ENCODE data around the gene GAGE10.
"Not testable (repeated sequence)": the region's sequence is repeated elsewhere in the genome, so short reads cannot be mapped to it uniquely, and the experiment has no call there.

Gene GAGE10

GRCh38 chrX:49323735-49324134 lies 20.3 kb downstream of the GAGE10 start:
- not testable (repeated sequence) for DNase-seq (ENCODE audit: low read depth)

DNA sequence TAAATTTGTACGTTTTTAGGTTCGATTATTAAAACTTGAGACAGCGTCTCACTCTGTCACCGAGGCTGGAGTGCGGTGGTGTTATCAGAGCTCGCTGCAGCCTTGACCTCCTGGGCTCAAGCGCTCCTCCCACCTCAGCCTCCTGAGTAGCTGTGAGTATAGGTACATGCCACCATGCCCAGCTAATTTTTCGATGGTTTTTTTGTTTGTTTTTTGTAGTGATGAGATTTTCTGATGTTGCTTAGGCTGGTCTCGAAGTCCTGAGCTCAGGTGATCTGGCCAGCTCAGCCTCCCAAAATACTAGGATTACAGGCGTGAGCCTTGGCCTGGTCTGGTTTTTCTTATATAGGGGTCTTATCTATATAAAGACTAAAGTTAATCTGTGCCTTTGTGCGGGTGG lies 27.0 kb downstream of the GAGE10 start:
- not testable (repeated sequence) for DNase-seq (ENCODE audit: low read depth)

DNA sequence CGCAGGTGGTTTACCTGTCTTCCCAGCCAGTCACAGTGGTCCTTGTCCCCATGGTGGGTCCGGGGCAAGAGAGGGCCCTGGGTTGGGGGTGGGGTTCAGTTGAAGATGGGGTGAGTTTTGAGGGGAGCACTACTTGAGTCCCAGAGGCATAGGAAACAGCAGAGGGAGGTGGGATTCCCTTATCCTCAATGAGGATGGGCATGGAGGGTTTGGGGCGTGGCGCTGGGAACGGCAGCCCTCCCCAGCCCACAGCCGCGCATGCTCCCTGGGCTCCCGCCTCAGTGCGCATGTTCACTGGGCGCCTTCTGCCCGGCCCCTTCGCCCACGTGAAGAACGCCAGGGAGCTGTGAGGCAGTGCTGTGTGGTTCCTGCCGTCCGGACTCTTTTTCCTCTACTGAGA lies 27.8 kb downstream of the GAGE10 start, which contains the start of gene GAGE13:
GAGE13 (plus strand) TSS at position 301 of the 400 bp plus-strand sequence. CDS start 1,156 bp downstream, outside the sequence.
- not testable (repeated sequence) for DNase-seq (ENCODE audit: low read depth)

- DNase-seq (ENCODE audit: low read depth) = not testable (repeated sequence)
These were observed 28.4 kb downstream of the GAGE10 start for GRCh38 chrX:49331841-49332240.

DNA sequence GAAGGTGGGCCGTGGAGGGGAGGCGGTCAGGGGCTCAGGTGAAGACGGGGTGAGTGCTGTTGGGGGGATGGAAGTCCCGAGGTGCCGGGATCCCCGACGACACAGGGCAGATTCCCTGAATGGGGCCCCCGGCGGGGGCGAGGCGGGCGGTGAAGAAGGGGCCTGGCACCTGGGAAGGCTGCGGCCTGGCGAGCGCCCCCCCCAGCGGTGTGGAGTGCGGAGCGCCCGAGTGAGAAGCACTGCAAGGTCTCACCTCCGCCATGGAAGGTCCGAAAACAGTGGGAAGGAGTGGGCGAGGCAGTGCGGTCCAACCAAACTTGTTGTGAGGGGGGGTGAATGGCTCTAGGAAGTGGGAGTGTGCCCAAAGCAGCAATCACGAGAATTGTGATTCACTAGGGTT lies 38.0 kb downstream of the GAGE10 start:
- DNase-seq (ENCODE audit: low read depth) = not testable (repeated sequence)

GRCh38 chrX:49344496-49345175 lies 41.2 kb downstream of the GAGE10 start:
- not testable (repeated sequence) for DNase-seq (ENCODE audit: low read depth)

GRCh38 chrX:49345402-49345801 lies 42.0 kb downstream of the GAGE10 start:
- DNase-seq (ENCODE audit: low read depth) = not testable (repeated sequence)

DNA sequence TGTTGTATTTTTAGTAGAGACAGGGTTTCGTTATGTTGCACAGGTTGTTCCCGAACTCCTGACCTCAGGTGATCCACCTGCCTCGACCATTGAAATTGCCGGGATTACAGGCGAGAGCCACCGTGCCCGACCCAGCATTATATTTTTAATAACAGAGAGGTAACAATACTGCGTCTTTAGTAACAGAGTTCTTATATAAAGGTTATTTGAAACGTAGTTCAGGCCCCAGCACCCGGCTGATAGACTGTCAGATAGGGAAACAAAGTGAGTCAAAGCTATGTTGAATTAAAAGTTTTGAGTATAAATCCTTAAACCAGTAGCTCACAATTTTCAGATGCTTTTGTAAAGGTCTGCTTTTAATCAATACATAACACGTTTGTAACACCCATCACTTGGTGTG lies 42.7 kb downstream of the GAGE10 start:
- not testable (repeated sequence) for DNase-seq (ENCODE audit: low read depth)

All from activated T-helper 1 cell treated with Interleukin-2 at 50 U/mL for 16 hours (primary cell).